GM19328 (cell line): ENCODE results near the gene SLC17A1.
"Not testable (repeated sequence)": the region's sequence is repeated elsewhere in the genome, so short reads cannot be mapped to it uniquely, and the experiment has no call there.

Source experiments
- ATAC-seq: cut with Tn5 transposase; IDR thresholded peaks from one replicate; pipeline ENCODE4 v1.9.1; 2021; ENCODE audit warnings: mild to moderate bottlenecking, moderate library complexity; ENCODE audit not compliant: unreplicated experiment

SLC17A1 gene

GRCh38 chr6:25764611-25765010 lies 67.2 kb downstream of the SLC17A1 start:
- no peak for ATAC-seq

- ATAC-seq = no peak
Measured at GRCh38 chr6:25757936-25758642, 73.8 kb downstream of the SLC17A1 start.

- ATAC-seq = no peak
Measured at GRCh38 chr6:25756382-25757363, 75.2 kb downstream of the SLC17A1 start.

- ATAC-seq = no peak
Measured at GRCh38 chr6:25755483-25755882, 76.4 kb downstream of the SLC17A1 start.

GRCh38 chr6:25754535-25754934 lies 77.3 kb downstream of the SLC17A1 start, which contains the start of gene SLC17A4:
Gene SLC17A4 (plus strand): TSS chr6:25754742. CDS start chr6:25761963, 7,221 bp downstream.
- no peak for ATAC-seq

- ATAC-seq = no peak
Measured at GRCh38 chr6:25753079-25753478, 78.8 kb downstream of the SLC17A1 start.

GRCh38 chr6:25750906-25751305 lies 80.9 kb downstream of the SLC17A1 start:
- no peak for ATAC-seq

- no peak for ATAC-seq
Measured at GRCh38 chr6:25749837-25750236, 82.0 kb downstream of the SLC17A1 start.

GRCh38 chr6:25748601-25749517 lies 83.0 kb downstream of the SLC17A1 start:
- ATAC-seq = not testable (repeated sequence)

GRCh38 chr6:25748049-25748448 lies 83.8 kb downstream of the SLC17A1 start:
- ATAC-seq = no peak

GRCh38 chr6:25747477-25747876 lies 84.4 kb downstream of the SLC17A1 start:
- no peak for ATAC-seq

GRCh38 chr6:25746968-25747367 lies 84.9 kb downstream of the SLC17A1 start:
- no peak for ATAC-seq

- ATAC-seq = no peak
Measured at GRCh38 chr6:25745836-25746235, 86.0 kb downstream of the SLC17A1 start.

- ATAC-seq = no peak
Measured at GRCh38 chr6:25743868-25744267, 88.0 kb downstream of the SLC17A1 start.

- no peak for ATAC-seq
Measured at GRCh38 chr6:25735261-25735660, 96.6 kb downstream of the SLC17A1 start.
